GM12872 (cell line): ENCODE results near the gene ARL10.

Source experiments
- CTCF ChIP-seq: IDR thresholded peaks from 3 replicates; pipeline ENCODE4 v1.5.1; 2011; ENCODE audit warnings: low read depth, mild to moderate bottlenecking, low read length, moderate library complexity; ENCODE audit not compliant: insufficient read depth

The ARL10 gene

DNA sequence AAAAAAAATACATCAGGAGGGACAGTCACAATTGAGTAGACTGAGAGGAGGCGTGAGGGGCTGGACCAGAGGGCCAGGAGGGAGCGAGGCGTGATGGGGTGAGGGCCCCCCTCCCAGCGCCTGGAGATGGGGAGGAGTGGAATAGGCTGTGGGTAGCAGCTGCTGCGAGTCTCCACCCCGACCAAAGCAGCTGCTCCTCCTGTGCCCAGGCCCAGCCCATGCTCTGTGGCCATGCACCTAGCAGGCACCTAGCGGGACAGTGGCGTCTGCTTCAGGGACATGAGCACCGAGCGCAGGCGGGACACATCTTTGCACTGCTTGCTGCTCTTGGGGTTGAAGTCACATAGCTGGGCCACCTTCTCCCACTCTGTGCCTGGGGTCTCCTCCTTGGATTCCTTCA, 27.2 kb downstream of the ARL10 start:
- no peak for TF ChIP-seq CTCF

- TF ChIP-seq CTCF, result no peak
Measured at GRCh38 chr5:176394096-176394495, 28.8 kb downstream of the ARL10 start.

GRCh38 chr5:176394881-176395675, 29.8 kb downstream of the ARL10 start:
- no peak for TF ChIP-seq CTCF

DNA sequence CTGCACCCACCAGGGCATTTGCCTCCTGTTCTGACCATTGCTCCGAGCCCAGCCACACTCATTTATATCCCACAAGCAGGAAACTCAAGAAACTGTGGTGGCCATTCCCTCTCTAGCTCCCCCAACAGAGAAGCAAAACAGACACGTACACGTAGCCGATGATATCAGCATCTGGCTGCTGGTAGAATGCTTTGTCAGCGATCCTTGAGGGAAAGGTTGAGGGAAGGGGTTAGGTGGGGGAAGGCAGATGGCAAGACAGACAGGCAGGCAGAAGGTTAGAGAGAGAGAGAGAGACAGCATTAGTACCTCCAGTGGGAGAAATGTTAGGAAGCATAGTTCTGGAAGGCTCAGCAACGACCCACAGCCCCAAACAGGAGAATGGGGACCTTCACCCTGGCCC, 31.0 kb downstream of the ARL10 start:
- TF ChIP-seq CTCF, result no peak

DNA sequence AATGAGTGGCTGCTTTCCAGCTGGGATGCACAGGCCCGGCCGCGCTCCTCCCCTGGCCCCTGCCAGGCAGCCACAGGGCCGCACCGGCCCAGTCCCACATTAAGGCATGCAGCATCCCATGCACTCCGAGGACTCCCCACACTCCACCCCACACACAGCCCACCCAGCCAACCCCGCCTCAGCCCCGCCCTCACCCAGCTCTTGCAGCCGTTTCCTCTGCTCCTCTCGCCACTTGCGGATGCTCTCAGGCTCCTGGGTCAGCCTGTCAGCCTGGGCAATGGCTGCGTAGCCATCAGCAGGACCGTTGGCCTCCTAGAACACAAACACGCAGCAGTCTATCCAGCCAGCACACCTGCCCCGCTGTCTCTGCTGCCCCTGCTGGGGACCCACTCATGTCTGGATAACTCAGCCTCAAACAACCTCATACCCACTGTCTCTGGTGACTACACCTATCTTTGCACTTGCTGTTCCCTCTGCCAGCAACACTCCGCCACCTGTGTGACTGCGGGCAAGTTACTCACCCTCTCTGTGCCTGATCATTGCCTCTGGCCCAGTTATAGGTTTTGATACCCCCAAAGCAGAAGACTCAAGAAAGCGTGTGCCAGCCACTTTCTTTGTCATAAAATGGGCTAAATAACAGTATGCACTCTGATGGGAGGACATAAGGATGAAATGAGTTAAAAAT, 32.6 kb downstream of the ARL10 start:
- TF ChIP-seq CTCF, result no peak

GRCh38 chr5:176400382-176401156, 35.3 kb downstream of the ARL10 start:
- TF ChIP-seq CTCF, result no peak
